T-helper 1 cell (primary cell): Measurements from ENCODE around the gene TRIM36.

ENCODE experiments used
- DNase-seq, 5 donors: peaks; one replicate each; pipeline ENCODE4 v3.0.0-alpha.2; 2012 to 2020

TRIM36 gene

DNA sequence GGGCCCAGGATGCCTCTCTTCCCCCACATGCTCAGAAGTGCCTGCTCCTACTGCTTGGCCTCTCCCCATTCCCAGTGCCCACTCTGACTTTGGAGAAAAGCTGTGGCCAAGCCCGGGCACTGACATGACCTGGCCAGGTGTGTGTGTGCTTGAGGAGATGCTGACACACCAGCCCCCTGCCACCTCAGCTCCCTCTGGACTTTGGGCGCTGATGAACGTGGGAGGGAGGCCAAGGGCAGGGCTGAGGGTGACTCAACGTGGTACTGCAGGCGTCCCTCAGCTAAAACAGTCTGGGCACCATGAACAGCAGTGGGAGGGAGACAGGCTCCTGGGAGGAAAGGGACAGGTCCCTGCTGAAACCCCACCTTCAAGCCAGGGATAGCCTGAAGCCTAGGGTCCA, 3.9 kb downstream of the TRIM36 start:
- no peak for DNase-seq

DNA sequence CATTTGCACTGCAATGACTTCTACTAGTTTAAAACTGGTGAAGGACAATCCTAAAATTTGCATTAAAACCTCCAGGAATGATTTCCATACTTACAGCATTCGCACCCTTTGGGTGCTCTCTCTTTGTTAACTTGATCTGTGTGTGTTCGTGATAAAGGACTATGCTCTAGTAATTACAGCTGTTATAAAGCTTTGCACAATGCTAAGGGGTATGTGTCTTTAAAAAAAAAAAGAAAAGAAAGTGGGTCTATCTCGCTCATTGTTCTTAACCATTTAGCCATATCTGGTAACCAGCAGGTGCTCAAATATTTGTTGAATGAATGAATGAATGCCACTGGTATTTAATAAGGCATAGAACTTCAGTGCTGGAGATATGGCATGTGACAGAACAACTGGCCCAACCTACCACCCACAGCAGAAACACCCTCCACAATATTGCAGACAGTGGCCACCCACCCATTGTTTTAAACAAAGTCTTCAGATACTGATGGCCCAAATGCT, 8.7 kb downstream of the TRIM36 start:
- DNase-seq = no peak

DNA sequence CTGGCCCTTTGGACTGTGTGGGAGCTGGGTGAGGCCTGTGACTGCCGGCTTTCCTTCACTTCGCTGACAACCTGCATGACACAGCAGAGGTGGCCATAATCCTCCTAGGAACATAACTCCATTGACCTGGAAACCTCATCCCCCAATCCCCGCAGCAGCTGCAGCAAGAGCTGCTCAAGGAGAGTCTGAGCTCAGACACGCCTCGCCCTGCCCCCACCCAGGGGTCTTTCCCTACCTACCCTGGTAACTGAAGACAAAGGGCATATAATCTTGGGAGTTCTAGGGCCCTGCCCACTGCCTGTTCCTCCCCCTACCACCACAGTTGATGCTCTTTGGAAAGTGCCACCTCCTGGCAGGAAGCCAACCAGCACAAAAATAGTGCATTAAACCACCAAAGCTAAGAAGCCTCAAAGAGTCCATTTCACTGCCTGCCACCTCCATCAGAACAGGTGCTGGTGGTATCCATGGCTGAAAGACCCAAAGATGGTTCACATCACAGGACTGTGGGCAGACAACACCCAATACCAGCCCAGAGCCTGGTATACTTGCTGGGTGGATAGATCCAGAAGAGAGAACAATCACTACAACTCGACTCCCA, 18.4 kb downstream of the TRIM36 start:
- DNase-seq = no peak

- no peak for DNase-seq
Observed at GRCh38 chr5:115150512-115150911, 19.2 kb downstream of the TRIM36 start.

DNA sequence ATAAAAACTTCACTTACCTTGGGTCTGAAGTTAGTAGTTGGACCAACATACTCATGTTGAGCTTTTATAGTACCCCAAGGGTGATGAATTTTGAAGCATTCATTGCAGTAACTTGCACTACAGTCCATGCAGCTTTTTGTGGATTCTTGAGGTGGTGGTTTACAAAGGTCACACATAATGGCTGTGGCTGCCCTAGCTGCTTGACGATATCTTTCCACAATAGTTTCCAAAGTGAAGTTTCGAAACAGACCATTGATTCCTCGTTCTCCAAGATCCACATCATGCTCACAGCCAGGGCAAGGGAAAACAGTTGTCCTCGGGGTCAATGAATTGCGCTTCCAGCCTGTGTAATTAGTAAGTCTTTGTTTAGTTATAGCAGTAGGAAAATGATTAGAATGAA, 22.7 kb downstream of the TRIM36 start:
- DNase-seq = no peak

GRCh38 chr5:115136294-115136693, 33.4 kb downstream of the TRIM36 start:
- DNase-seq = no peak

- DNase-seq = no peak
Observed at GRCh38 chr5:115132465-115132864, 37.2 kb downstream of the TRIM36 start.

GRCh38 chr5:115126303-115126702, 43.4 kb downstream of the TRIM36 start:
- no peak for DNase-seq

DNA sequence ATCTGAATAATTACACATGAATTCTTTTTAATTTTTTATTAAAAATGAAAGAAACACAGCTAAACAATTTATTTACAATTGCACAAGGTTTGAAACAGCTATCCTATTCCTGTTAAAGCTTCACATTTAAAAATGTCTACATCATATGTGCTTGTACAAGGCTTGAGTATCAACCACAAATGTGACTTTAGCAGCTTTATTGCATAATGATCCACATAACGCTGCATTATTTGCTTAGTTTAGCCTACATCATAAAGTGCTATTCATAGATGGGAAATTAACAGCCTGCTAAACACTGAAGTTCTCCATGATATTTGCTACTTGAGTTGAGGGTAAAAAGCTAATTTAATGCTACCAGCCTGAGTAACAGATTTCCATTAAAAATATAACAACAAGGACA, 45.0 kb downstream of the TRIM36 start:
- no peak for DNase-seq

DNA sequence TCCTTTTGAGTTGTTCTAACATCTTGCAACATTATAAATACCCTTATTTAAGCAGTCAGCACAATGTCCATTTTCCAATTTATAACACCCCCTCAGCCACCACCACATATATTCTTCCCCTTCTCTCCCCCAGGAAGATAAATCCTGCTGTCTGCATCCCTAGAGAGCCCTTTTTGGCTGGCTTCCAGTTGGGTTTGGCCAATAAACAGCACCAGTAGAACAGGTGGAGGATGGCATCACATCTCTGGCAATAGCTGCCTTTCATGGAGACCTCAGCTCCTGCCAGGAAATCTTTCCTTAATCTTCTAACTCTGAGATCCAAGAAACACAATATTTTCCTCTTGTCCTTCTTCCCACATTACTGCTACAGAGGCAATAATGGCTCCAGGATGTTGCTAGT, 53.7 kb downstream of the TRIM36 start:
- DNase-seq = no peak

GRCh38 chr5:115109840-115110239, 59.9 kb downstream of the TRIM36 start:
- no peak for DNase-seq

DNA sequence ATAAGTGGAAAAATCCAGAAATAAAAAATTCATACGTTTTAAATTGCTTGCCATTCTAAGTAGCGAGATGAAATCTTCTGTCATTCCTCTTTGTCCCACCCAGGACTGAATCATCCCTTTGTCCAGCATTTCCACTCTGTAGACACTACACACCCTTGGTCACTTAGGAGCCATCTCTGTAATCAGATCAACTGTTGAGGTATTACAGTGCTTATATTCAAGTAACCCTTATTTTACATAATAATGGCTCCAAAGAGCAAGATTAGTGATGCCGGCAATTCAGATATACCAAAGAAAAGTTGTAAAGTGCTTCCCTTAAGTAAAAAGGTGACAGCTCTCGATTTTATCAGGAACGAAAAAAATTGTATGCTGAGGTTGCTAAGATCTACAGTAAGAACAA, 60.4 kb downstream of the TRIM36 start:
- no peak for DNase-seq

DNA sequence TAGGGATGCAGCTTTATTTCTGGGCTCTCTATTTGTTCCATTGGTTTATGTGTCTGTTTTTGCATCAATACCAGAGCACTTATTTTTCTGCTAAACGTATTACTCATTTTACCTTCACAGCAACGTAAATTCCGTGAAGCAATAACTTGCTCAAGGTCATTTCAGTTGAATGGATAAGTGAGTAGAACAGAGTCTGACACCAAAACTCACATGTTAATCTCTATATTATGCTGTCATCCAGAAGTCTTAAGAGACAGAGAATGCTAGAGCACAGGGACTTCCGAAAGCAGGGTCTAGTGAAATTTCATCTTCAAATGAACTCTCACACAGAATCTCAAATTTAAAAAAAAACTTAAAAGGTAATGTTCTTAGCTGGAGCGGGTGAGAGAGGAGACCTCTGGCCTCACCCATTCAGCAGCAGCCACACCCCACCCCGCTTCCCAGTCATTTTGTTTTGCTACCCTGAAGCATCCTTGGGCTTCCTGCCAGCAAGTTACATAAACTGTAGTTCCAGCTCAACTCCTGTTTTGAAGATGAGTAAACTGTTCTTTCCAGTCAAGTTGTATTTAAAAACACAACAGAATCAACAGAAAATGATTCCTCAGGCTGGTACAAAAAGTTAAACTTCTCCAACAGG, 69.3 kb downstream of the TRIM36 start:
- DNase-seq = no peak

- DNase-seq = peak in 1 of 5 donors; percentile 38
Observed at GRCh38 chr5:115098041-115098702, 71.5 kb downstream of the TRIM36 start.

DNA sequence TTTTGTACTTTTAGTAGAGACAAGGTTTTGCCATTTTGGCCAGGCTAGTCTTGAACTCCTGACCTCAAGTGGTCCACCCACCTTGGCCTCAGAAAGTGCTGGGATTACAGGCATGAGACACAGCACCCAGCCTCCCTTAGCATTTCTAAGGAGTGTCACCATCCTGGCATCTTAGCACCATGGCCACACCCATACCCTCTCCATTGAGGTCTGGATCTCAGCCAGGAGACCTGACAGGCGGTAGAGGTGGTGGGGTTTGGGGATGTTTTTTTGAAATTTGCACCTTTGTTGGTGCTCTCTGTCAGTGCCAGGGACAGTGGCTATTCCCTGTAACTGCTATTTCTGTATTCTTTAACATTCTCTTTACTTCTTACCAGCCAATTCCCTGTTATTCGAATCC, 72.5 kb downstream of the TRIM36 start:
- no peak for DNase-seq

- DNase-seq = no peak
Observed at GRCh38 chr5:115096034-115096769, 73.5 kb downstream of the TRIM36 start.

- no peak for DNase-seq
Observed at GRCh38 chr5:115087951-115088350, 81.8 kb downstream of the TRIM36 start.

GRCh38 chr5:115086473-115086872, 83.2 kb downstream of the TRIM36 start:
- DNase-seq = no peak

GRCh38 chr5:115084246-115084793, 85.4 kb downstream of the TRIM36 start:
- no peak for DNase-seq

GRCh38 chr5:115079924-115080623, 89.6 kb downstream of the TRIM36 start:
- no peak for DNase-seq
